T-helper 17 cell (primary cell): Measurements from ENCODE around the gene IL2RG. TPM values are rescaled to one million over a fixed set of nuclear protein-coding genes. Genes with fewer than 3 reads are reported as not detected.

ENCODE experiments used
- ATAC-seq: fragments of 150-1000 bp; cut with Tn5 transposase; 2 replicates; pipeline ENCODE4 v1.10.0; 2021; ENCODE audit warnings: mild to moderate bottlenecking, moderate library complexity
- DNase-seq, 3 donors: peaks; one replicate each; pipeline versions ENCODE4 v3.0.0 to v3.0.0-alpha.2; 2020 to 2021
- H3K9me3 ChIP-seq: one replicate; pipeline ENCODE4 v1.7.0; 2013; ENCODE audit warnings: low read length, mild to moderate bottlenecking; ENCODE audit not compliant: control insufficient read depth, poor library complexity, severe bottlenecking
- H3K27ac Mint-ChIP-seq: one replicate; pipeline ENCODE4 v1.8.0; 2022; ENCODE audit warnings: mild to moderate bottlenecking, moderate library complexity, mixed read lengths
- H3K27me3 Mint-ChIP-seq: one replicate; pipeline ENCODE4 v1.8.0; 2022; ENCODE audit warnings: mixed read lengths
- H3K36me3 Mint-ChIP-seq: one replicate; pipeline ENCODE4 v1.8.0; 2022; ENCODE audit warnings: low read depth, mixed read lengths
- H3K4me1 Mint-ChIP-seq: one replicate; pipeline ENCODE4 v1.8.0; 2022; ENCODE audit warnings: mild to moderate bottlenecking, mixed read lengths
- H3K4me3 Mint-ChIP-seq: one replicate; pipeline ENCODE4 v1.8.0; 2022; ENCODE audit warnings: mild to moderate bottlenecking, moderate library complexity, mixed read lengths
- total RNA-seq, 4 donors: library from RNA in 2 of 4; stranded (reverse) in 2 of 4; gene quantifications; one replicate each; pipeline ENCODE4 v1.2.3 and lab custom pipeline; 2022 to 2026

The IL2RG gene
- total RNA-seq, 2 donors from 2014 or later: 347 to 400 TPM

DNA sequence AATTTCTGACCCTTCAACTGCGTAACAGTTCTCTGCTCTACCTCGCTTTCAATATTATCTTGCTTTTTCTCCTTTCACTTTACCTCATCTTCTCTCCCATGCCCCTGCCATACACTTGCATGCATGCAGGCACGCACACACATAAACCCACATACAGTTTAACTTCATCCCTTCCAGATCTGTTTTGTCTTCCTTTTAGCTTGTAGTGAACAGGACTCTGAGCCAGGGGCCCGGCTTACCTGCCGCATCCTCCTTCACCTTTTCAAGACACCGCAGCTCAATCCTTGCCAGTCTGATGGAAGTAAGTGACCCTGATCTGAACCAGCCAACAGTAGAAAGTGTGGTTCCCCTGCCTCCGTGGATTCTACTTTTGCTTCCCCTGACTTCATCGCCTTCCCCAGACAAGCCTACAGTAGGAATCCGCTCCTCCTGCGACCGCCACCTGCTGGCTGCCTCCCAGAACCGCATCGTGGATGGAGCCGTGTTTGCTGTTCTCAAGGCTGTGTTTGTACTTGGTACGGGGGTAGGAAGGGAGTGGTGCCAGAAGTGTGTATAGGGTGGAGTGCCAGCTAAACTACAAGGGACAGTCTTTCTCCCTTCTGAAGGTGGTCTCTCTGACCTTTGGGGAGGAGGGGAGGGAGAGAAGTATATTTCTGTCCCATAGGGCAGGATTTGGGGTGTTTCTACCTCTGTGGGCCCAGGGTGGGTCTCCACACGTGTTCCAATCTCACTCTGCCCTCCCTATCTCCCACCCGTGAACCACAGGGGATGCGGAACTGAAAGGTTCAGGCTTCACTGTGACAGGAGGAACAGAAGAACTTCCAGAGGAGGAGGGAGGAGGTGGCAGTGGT lies 17.8 kb upstream of the IL2RG start:
- ATAC-seq (peak; percentile 93), DNase-seq (peak; percentile 54 to 73 (median 64))
- H3K4me1 Mint-ChIP-seq: peaks cover 20% of the 10 kb centered on the region
- H3K9me3 ChIP-seq: no peaks in the 10 kb centered on the region
- H3K36me3 Mint-ChIP-seq: peaks cover 8% of the 10 kb centered on the region
- H3K27ac Mint-ChIP-seq: peak overlapping the region; percentile 92
- no peak overlapping the region for H3K4me3 Mint-ChIP-seq
- H3K27me3 Mint-ChIP-seq: no peaks in the 10 kb centered on the region

DNA sequence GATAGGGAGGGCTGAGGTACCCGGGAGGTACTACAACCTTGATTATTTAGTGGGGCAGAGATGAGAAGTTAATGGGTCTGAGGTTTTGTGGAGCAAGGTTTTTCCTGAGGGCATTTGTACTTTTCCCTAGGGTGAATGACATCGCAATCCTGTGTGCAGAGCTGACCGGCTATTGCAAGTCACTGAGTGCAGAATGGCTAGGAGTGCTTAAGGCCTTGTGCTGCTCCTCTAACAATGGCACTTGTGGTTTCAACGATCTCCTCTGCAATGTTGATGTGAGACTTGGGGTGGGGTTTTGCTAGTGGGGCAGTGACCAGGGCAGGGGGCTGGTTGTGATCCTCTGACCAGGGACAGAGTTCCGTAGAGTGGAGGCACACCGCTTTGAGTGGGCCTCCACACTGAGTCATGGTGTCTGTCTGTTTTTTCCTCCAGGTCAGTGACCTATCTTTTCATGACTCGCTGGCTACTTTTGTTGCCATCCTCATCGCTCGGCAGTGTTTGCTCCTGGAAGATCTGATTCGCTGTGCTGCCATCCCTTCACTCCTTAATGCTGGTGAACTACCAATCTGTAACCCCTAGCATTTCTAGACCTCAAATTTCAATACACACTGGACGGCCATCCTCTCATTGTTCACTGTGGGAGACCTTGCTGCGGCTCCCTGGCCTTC lies 16.9 kb upstream of the IL2RG start:
- DNase-seq: no peak
- Mint-ChIP-seq H3K4me3 (no peak overlapping the region), H3K27ac (peak overlapping the region; percentile 92), H3K36me3 (peaks cover 9% of the 10 kb centered on the region), H3K4me1 (peaks cover 21% of the 10 kb centered on the region), H3K27me3 (no peaks in the 10 kb centered on the region)
- no peak for ATAC-seq
- no peaks in the 10 kb centered on the region for H3K9me3 ChIP-seq

GRCh38 chrX:71118985-71119535 lies 7.7 kb upstream of the IL2RG start:
- H3K27me3 Mint-ChIP-seq: no peaks in the 10 kb centered on the region
- H3K4me1 Mint-ChIP-seq: peaks cover 8% of the 10 kb centered on the region
- H3K4me3 Mint-ChIP-seq: peak overlapping the region; percentile 84
- ATAC-seq (peak; percentile 23), DNase-seq (no peak)
- H3K27ac Mint-ChIP-seq: peak overlapping the region; percentile 81
- no peaks in the 10 kb centered on the region for H3K9me3 ChIP-seq
- H3K36me3 Mint-ChIP-seq: peaks cover 6% of the 10 kb centered on the region

- Mint-ChIP-seq H3K27ac (peak within 1 kb of the TSS; percentile 81), H3K4me3 (peak within 1 kb of the TSS; percentile 84), H3K36me3 (peaks cover 6% of the 10 kb centered on the region), H3K4me1 (peaks cover 9% of the 10 kb centered on the region), H3K27me3 (no peaks in the 10 kb centered on the region)
- peak; percentile 65 to 73 (median 71) for DNase-seq
- ATAC-seq: peak; percentile 97
- no peaks in the 10 kb centered on the region for H3K9me3 ChIP-seq
Measured at GRCh38 chrX:71118032-71118984, 6.9 kb upstream of the IL2RG start, which contains the start of gene MED12. TSS of gene MED12 (plus strand) at chrX:71118596. CDS start at chrX:71118755, 159 bp downstream.

GRCh38 chrX:71117358-71117757 lies 6.0 kb upstream of the IL2RG start:
- Mint-ChIP-seq H3K27ac (peak overlapping the region; percentile 29), H3K4me3 (no peak overlapping the region)

DNA sequence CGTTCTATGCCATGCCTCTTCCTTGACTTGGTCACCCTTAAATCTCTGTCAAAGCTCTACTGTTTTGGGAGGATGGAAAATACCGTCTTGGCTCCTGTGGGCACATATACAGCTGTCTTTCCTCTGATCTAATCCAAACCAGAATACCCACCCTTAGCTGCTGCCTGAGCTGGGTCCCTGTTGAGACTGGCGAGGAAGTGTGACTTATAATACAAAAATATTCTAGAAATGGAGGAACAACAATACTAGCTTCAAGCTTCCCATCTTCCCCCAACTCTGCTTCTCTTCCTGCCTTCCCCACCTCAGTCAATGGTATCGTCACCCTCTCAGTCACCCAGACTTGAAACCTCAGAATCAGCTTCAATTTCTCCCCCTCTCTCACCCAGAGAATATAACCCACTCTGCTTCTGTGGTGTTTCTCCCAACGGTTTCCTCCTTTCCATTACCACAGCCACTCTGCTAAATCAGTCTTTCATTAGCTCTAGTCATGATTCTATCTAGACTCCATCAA lies 599 bp upstream of the IL2RG start:
- no peaks in the 10 kb centered on the region for H3K9me3 ChIP-seq
- DNase-seq (peak in 1 of 3 donors; percentile 15), ATAC-seq (peak; percentile 72)
- Mint-ChIP-seq H3K27me3 (no peaks in the 10 kb centered on the region), H3K4me1 (peaks cover 20% of the 10 kb centered on the region), H3K4me3 (peak overlapping the region; percentile 95), H3K27ac (peak overlapping the region; percentile 100), H3K36me3 (peaks cover 7% of the 10 kb centered on the region)

More at GRCh38 chrX:71117358-71117757, 6.0 kb upstream of the IL2RG start:
- ATAC-seq (no peak), DNase-seq (no peak)
- peaks cover 2% of the 10 kb centered on the region for H3K36me3 Mint-ChIP-seq
- peaks cover 10% of the 10 kb centered on the region for H3K4me1 Mint-ChIP-seq
- no peaks in the 10 kb centered on the region for H3K9me3 ChIP-seq
- H3K27me3 Mint-ChIP-seq: no peaks in the 10 kb centered on the region

DNA sequence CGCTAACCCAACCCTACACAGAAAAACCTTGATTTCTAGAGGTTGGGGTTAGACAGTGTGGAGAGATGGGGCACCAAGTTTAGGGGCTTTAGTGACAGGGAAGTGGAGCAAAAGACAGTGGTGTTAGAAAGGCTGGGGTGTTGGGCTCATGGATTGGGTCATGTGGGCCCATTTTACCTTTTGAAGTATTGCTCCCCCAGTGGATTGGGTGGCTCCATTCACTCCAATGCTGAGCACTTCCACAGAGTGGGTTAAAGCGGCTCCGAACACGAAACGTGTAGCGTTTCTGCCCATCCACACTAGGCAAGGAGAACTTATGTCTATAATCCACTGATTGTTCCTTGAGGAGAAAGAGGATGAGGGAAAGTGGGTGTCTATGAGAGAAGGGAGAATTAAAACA lies 2.3 kb downstream of the IL2RG start:
- H3K4me1 Mint-ChIP-seq: peaks cover 36% of the 10 kb centered on the region
- H3K27ac Mint-ChIP-seq: peak overlapping the region; percentile 100
- DNase-seq (no peak), ATAC-seq (no peak)
- peaks cover 10% of the 10 kb centered on the region for H3K36me3 Mint-ChIP-seq
- no peaks in the 10 kb centered on the region for H3K9me3 ChIP-seq
- H3K27me3 Mint-ChIP-seq: no peaks in the 10 kb centered on the region
- peak overlapping the region; percentile 95 for H3K4me3 Mint-ChIP-seq

GRCh38 chrX:71107762-71108360 lies 3.5 kb downstream of the IL2RG start:
- Mint-ChIP-seq H3K4me3 (peak overlapping the region; percentile 95), H3K36me3 (peaks cover 10% of the 10 kb centered on the region), H3K27me3 (no peaks in the 10 kb centered on the region), H3K4me1 (peaks cover 43% of the 10 kb centered on the region), H3K27ac (peak overlapping the region; percentile 100)
- no peaks in the 10 kb centered on the region for H3K9me3 ChIP-seq
- ATAC-seq: no peak
- DNase-seq: no peak

- no peaks in the 10 kb centered on the region for H3K9me3 ChIP-seq
- Mint-ChIP-seq H3K4me1 (peaks cover 46% of the 10 kb centered on the region), H3K36me3 (peaks cover 10% of the 10 kb centered on the region), H3K27me3 (no peaks in the 10 kb centered on the region), H3K4me3 (peak overlapping the region; percentile 95), H3K27ac (peak overlapping the region; percentile 100)
- DNase-seq (no peak), ATAC-seq (no peak)
Measured at GRCh38 chrX:71107245-71107644, 4.1 kb downstream of the IL2RG start.

DNA sequence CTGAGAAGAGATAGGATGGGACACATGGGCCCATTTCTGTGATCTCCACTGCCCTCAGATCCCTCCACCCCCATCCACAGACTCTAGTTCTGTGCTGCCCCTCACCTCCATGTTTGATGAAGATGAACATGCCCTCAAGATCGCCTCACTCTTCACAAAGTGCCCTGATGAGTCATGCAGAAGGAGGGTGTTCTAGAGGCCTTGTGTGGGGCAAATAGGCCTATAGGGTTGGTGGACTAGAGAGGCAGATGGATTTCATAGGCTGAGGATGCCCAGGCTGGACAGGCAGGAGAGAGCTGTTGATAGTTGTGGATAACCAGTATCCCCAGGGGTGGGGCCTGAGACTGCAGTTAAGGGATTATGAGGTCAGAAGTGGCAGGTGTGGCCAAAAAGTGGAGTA lies 5.0 kb downstream of the IL2RG start, which contains the start of gene CXorf65:
Gene CXorf65, minus strand, starts transcription at position 314 of the 400 bp plus-strand sequence. Its CDS starts 184 bp downstream, at position 130.
- Mint-ChIP-seq H3K27me3 (no peaks in the 10 kb centered on the region), H3K36me3 (peaks cover 10% of the 10 kb centered on the region)

GRCh38 chrX:71105628-71106027 lies 5.7 kb downstream of the IL2RG start:
- ATAC-seq: no peak
- no peaks in the 10 kb centered on the region for H3K9me3 ChIP-seq
- Mint-ChIP-seq H3K36me3 (peaks cover 7% of the 10 kb centered on the region), H3K27ac (peak overlapping the region; percentile 100), H3K27me3 (no peaks in the 10 kb centered on the region), H3K4me1 (peaks cover 48% of the 10 kb centered on the region), H3K4me3 (peak overlapping the region; percentile 83)
- no peak for DNase-seq

More for the DNA sequence above, 5.0 kb downstream of the IL2RG start, which contains the start of gene CXorf65:
- no peaks in the 10 kb centered on the region for H3K9me3 ChIP-seq
- ATAC-seq (no peak), DNase-seq (no peak)
- H3K27ac Mint-ChIP-seq: peak within 1 kb of the TSS; percentile 100
- H3K4me3 Mint-ChIP-seq: peak within 1 kb of the TSS; percentile 95
- peaks cover 44% of the 10 kb centered on the region for H3K4me1 Mint-ChIP-seq
